Loucy (cell line): ENCODE measurements around the gene FCER2.

ENCODE experiments used
- H2AFZ ChIP-seq: fragments of 200-600 bp; sonication (generic); 2 replicates; pipeline ENCODE4 v1.6.0; 2016; ENCODE audit warnings: antibody characterized with exemption, mild to moderate bottlenecking, low read length, moderate library complexity
- H3F3A ChIP-seq: fragments of 200-600 bp; 2 replicates; pipeline ENCODE4 v1.6.0; 2016; ENCODE audit warnings: antibody characterized with exemption, low read depth, mild to moderate bottlenecking
- H3K27me3 ChIP-seq: fragments of 200-600 bp; sonication (generic); 2 replicates; pipeline ENCODE4 v1.6.1; 2014; ENCODE audit warnings: low read length, mild to moderate bottlenecking; ENCODE audit not compliant: insufficient read depth, poor library complexity, severe bottlenecking
- H3K36me3 ChIP-seq: fragments of 200-600 bp; sonication (generic); 2 replicates; pipeline ENCODE4 v1.6.1; 2016; ENCODE audit warnings: low read length; ENCODE audit not compliant: insufficient read depth
- H3K4me1 ChIP-seq: fragments of 200-600 bp; sonication (generic); 2 replicates; pipeline ENCODE4 v1.5.1; 2014; ENCODE audit warnings: low read length, mild to moderate bottlenecking; ENCODE audit not compliant: insufficient read depth, poor library complexity, severe bottlenecking
- H3K4me2 ChIP-seq: fragments of 200-600 bp; sonication (generic); 2 replicates; pipeline ENCODE4 v1.6.0; 2014; ENCODE audit warnings: antibody characterized with exemption, low read length, low read depth, mild to moderate bottlenecking; ENCODE audit not compliant: poor library complexity, severe bottlenecking
- H3K4me3 ChIP-seq: fragments of 200-600 bp; sonication (generic); 2 replicates; pipeline ENCODE4 v1.5.1; 2014; ENCODE audit warnings: low read length, mild to moderate bottlenecking, mixed read lengths; ENCODE audit not compliant: poor library complexity, severe bottlenecking
- H3K79me2 ChIP-seq: fragments of 200-600 bp; sonication (generic); 2 replicates; pipeline ENCODE4 v1.6.1; 2014; ENCODE audit warnings: low read length; ENCODE audit not compliant: insufficient read depth
- H3K9ac ChIP-seq: fragments of 200-600 bp; sonication (generic); 2 replicates; pipeline ENCODE4 v1.6.0; 2014; ENCODE audit warnings: mild to moderate bottlenecking, low read depth, low read length, moderate library complexity; ENCODE audit not compliant: poor library complexity, severe bottlenecking
- H3K9me2 ChIP-seq: fragments of 200-600 bp; sonication (generic); replicated peaks from 2 replicates; pipeline ENCODE4 v1.6.1; 2016; ENCODE audit warnings: low read depth, low read length, mixed read lengths
- H3K9me3 ChIP-seq: fragments of 200-600 bp; sonication (generic); 2 replicates; pipeline ENCODE4 v1.6.1; 2014; ENCODE audit warnings: mild to moderate bottlenecking, antibody characterized with exemption, low read length, low read depth; ENCODE audit not compliant: insufficient read depth
- H4K20me1 ChIP-seq: fragments of 200-600 bp; sonication (generic); 2 replicates; pipeline ENCODE4 v1.6.0; 2014; ENCODE audit warnings: antibody characterized with exemption, low read length, mild to moderate bottlenecking; ENCODE audit not compliant: insufficient read depth, poor library complexity, severe bottlenecking
- CTCF ChIP-seq: fragments of 200-600 bp; sonication (generic); conservative IDR thresholded peaks from 2 replicates; pipeline ENCODE4 v1.5.1; 2014; ENCODE audit warnings: mild to moderate bottlenecking, antibody characterized with exemption, low read length
- EZH2phosphoT487 ChIP-seq: fragments of 200-600 bp; IDR thresholded peaks from 2 replicates; pipeline ENCODE4 v1.6.1; 2018; ENCODE audit warnings: antibody characterized with exemption, mild to moderate bottlenecking, moderate library complexity, borderline replicate concordance

FCER2 gene

DNA sequence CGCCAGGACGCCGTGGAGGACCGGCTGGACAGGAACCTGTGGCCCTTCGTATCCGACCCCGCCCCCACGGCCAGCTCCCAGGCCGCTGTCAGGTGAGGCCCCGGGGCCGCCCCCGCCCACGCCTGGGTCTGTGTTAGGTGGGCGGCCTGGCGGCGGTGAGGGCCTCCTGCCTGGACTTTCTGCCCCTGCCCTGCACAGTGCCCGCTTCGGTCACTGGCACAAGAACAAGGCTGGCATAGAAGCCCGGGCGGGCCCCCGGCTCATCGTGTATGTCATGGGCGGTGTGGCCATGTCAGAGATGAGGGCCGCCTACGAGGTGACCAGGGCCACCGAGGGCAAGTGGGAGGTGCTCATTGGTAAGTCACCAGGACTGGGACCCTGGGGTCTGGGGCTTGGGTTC is 54.8 kb downstream of the FCER2 start:
- H3K4me3 ChIP-seq, result no peak overlapping the region
- H3K9ac ChIP-seq, result no peak overlapping the region
- no peak overlapping the region for H3K4me2 ChIP-seq
- no peak overlapping the region for H2AFZ ChIP-seq
- no peaks in the 10 kb centered on the region for H3K79me2 ChIP-seq
- TF ChIP-seq EZH2phosphoT487, result no peak
- TF ChIP-seq CTCF, result no peak
- H3K27me3 ChIP-seq, result no peaks in the 10 kb centered on the region
- no peaks in the 10 kb centered on the region for H4K20me1 ChIP-seq
- H3K4me1 ChIP-seq, result peaks cover under 1% of the 10 kb centered on the region
- H3K9me3 ChIP-seq, result no peaks in the 10 kb centered on the region
- no peaks in the 10 kb centered on the region for H3K36me3 ChIP-seq
- no peaks in the 10 kb centered on the region for H3K9me2 ChIP-seq
- no peaks in the 10 kb centered on the region for H3F3A ChIP-seq

DNA sequence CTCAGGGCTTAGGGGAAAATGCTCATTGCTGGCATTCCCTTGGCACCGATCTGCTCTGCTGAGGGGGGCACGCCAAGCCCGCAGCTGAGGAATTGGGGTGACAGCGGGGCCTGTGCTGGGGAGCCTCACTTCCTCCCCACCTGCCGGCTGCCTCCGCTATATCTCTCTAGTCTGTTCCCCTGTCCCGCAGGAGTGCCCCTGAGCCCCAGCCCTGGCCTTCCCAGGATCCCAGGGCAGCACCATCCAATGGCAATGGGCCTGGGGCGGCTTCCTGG is 55.6 kb downstream of the FCER2 start:
- Histone ChIP-seq H3K4me3 (no peak overlapping the region), H3K9ac (no peak overlapping the region), H4K20me1 (no peaks in the 10 kb centered on the region), H3K4me2 (no peak overlapping the region), H3K36me3 (no peaks in the 10 kb centered on the region), H3K9me3 (no peaks in the 10 kb centered on the region), H3F3A (no peaks in the 10 kb centered on the region), H2AFZ (no peak overlapping the region), H3K4me1 (no peaks in the 10 kb centered on the region), H3K79me2 (no peaks in the 10 kb centered on the region), H3K9me2 (no peaks in the 10 kb centered on the region), H3K27me3 (no peaks in the 10 kb centered on the region)
- TF ChIP-seq CTCF (no peak), EZH2phosphoT487 (no peak)

- H2AFZ ChIP-seq, result no peak overlapping the region
- H3K36me3 ChIP-seq, result no peaks in the 10 kb centered on the region
- TF ChIP-seq CTCF (no peak), EZH2phosphoT487 (no peak)
- no peak overlapping the region for H3K4me3 ChIP-seq
- no peak overlapping the region for H3K4me2 ChIP-seq
- H3F3A ChIP-seq, result no peaks in the 10 kb centered on the region
- no peaks in the 10 kb centered on the region for H3K9me3 ChIP-seq
- no peaks in the 10 kb centered on the region for H3K9me2 ChIP-seq
- H4K20me1 ChIP-seq, result no peaks in the 10 kb centered on the region
- no peaks in the 10 kb centered on the region for H3K79me2 ChIP-seq
- H3K4me1 ChIP-seq, result no peaks in the 10 kb centered on the region
- no peak overlapping the region for H3K9ac ChIP-seq
- no peaks in the 10 kb centered on the region for H3K27me3 ChIP-seq
These were observed 56.1 kb downstream of the FCER2 start for GRCh38 chr19:7645656-7646425.
